Lung microvascular endothelial cell (primary cell): ENCODE results near the gene EHD3. TPM values are rescaled to one million over a fixed set of nuclear protein-coding genes. Genes with fewer than 3 reads are reported as not detected.

Experiments used
- DNase-seq, 2 donors: peaks; one replicate each; pipeline versions ENCODE4 v3.0.0 to v3.0.0-alpha.2; 2010; ENCODE audit warnings: low read depth in 2 of 2
- total RNA-seq: library from RNA; depleted of rRNA; stranded (reverse); fragments of >200 nt; gene quantifications from 2 replicates; pipeline ENCODE4 v1.2.1, GENCODE V29; 2014

EHD3 gene
- total RNA-seq, 1 donor from 2014 or later: 6.7 TPM

- DNase-seq: no peak
Observed at GRCh38 chr2:31284107-31284506, 50.2 kb downstream of the EHD3 start.

- DNase-seq: no peak
Observed at GRCh38 chr2:31286230-31286629, 52.3 kb downstream of the EHD3 start.

DNA sequence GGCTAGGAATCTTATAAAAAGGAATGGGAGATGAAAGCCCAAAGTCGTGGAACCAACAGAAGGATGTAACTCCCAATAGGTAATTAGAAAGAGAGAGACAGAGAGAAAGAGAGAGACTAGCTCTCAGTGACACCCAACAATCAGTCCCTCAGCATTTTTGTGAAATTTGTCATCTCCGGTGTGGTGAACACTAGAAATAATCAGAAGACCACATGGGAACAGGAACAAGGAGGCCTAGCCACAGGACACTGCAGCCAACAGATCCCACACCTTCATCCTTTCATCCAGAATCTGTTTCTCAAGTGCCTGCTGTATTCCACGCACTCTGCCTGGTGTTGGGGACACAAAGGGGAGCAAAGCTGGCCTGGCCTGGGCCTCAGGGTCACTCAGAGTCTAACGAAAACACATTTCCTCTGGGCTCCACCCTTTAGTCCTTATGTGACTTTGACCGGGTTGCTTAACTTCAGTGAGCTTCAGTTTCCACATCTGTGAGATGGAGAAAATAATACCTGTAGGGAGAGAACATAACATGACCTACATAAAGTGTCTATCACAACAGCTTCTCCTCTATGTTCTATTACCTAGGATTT is 53.1 kb downstream of the EHD3 start:
- peak in 1 of 2 donors; percentile 10 for DNase-seq

DNA sequence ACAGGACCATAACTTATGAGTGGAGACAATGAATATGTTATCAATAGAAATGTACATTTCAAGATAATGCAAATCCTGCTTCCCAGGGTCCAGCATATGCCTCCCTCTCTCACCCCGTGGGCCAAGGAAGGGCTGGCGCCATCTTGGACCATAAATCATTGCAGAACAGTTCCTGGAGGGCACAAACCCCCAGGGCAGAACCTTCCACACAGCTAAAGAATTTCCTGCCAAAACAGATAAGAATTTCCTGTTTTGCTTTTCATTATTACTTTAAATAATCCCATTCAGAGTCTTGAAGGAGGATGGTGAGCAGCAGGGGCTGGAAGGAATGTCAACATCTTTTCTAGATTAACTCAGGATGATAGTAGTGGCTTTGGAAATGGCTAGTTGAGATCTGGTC is 53.7 kb downstream of the EHD3 start:
- DNase-seq: peak in 1 of 2 donors; percentile 28

- no peak for DNase-seq
Observed at GRCh38 chr2:31294196-31294595, 60.2 kb downstream of the EHD3 start.

DNA sequence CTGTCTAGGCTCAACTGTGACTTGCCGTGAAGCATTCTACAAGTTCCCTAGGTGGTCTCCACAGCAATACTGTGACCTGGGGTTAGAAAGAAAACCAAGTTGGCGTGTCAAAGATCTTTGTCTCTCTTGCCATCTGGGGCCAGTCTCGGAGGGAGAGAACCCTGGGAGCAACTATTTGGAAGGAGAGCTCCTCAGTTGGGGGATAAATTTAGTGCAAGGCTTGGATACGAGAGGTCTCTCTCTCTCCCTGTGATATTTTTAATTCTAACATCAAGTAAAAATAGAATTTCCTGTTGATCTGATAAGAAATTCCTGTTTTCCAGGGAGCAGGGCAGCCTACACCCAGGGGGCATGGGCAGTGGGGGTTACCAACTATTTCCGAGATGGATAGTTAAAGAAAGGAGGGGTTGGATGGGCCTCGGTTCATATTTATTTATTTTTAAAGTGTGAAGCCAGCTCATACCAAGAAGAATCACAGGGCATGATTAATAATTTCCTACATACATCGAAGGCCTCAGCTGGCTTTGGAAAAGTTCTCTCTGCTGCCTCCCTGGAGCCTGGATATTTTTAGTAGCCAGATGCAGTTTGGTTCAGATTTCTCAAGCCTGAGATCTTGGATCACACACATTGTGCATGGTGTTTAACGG is 62.8 kb downstream of the EHD3 start:
- peak in 1 of 2 donors; percentile 57 for DNase-seq

DNA sequence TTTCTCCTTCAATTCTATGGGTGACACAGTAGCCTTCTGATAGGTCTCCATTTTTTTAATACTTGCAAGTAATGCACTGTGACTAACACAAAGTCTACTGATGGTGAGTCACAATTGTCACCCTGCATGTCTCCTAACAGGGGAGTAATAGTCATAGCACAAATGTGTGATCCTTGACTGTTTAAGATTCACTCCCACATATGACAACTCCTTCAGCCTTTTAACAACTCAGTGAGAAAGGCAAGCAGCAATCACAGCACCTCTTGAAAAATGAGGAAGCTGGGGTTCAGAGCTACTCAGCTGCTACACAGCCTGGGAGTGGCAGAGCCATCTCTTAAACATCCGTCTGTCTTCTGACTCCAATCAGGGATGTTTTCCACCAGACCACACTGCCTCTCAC is 63.8 kb downstream of the EHD3 start:
- peak in 1 of 2 donors; percentile 13 for DNase-seq

DNA sequence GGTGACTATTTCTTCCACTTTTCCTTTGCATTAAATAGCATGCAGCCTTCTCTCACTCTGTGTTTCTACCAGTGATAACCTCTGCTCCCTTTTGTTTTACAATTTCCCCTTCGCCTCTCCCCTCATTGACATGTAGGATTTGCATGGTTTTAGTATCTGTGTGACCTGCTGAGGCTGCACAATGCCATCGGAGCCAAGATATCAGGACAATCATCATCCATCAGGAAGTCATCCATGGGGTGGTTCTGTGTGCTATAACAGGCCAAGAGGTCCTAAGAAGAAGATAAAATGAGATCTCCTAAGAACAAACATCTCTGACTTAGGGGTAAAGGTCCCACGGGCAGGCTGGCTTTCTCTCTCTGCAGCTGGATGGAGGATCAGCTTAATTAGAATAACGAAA is 65.6 kb downstream of the EHD3 start:
- no peak for DNase-seq

DNA sequence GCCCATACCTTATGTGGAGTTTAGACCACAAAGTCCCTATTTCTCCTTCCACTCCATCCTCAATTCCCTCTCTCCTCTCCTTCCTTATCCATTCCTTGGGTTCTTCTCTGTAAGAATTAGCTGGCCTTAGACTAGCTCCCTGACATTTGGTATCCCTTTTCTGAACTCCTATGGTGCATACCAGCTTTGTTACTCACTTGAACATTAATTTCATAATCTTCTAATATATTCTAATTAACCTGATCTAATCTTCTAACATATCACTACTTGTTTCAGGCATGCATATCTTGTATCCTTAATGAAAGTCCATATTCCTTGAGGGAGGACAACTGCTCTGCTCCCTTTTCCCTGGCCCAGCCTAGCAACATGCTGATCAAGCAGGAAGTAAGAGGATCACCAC is 66.4 kb downstream of the EHD3 start:
- DNase-seq: no peak

DNA sequence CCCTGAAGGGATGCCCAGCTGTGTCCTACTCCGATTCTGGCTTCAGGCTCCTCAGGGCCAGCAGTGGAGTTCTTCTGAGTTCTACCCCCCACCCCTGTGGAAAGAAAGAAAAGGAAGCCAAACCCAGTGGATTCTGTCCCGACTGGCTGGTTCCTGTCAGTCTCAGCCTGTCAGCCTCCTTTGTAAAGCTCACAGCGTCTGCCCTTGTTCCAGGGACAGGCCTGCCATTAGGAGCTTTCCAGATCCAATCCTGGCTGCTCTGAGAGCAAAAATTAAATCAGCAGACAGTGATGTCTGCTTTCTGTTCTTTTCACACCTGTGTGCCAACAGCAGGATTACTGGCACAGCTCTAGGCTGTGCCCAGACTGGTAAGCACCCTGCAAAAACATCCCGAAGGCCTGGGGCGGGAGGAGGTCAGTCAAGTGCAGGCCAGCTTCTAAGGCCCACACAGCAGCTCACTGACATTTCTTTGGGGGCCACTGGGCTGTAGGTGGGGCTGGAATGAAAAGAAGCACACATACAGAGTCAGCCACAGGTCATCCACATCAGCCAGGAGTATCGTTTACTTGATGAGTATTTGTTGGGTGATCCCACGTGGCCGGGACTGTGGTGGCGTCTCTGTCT is 69.1 kb downstream of the EHD3 start:
- DNase-seq: no peak

DNA sequence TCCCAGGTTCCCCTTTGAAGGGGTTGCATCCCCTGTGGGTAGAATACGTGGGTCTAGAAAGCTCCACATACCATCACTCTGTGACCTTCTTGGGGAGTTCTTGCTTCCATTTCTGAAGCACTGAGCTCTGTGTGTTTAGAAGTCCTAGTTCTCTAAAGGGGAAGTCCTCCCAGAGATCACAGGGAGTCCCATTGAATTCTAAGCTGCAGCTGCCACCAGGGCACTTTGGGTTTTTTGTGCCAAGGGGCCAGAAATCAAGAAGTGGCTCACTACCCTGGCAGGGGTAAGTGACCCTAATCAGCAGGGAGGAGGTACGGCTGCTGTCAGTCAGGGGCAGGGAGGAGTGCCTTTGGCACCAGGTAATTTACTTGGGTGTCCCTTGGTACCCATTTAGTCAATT is 70.9 kb downstream of the EHD3 start:
- no peak for DNase-seq

DNA sequence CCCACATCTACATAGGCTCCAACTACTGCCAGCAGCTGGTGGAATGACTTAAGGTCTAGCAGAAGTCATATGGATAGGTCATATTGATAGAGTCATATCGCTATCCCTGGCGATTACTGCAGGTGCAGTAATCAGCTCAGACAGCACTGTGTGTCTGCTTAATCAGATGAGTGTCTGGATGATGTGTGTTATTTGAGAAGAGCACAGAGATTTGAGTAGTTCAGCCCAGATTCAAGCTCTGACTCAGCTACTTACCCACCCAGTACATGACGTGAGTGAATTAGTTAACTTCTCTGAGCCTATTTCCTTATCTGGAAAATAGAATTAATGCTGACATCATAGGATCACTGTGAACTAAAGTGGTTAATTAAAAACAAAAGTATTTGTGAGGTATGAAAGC is 78.9 kb downstream of the EHD3 start:
- DNase-seq: no peak

- no peak for DNase-seq
Observed at GRCh38 chr2:31314761-31315160, 80.8 kb downstream of the EHD3 start.

GRCh38 chr2:31317396-31317795 is 83.4 kb downstream of the EHD3 start:
- no peak for DNase-seq

GRCh38 chr2:31318361-31319336 is 84.7 kb downstream of the EHD3 start:
- DNase-seq: no peak

Other genes with a start within 250 kb of the EHD3 start
- 0.22 TPM in 1 of 2 replicates, not detected in the other for gene GALNT14, start 95.7 kb upstream of the EHD3 start, total RNA-seq
- gene CAPN14, start 16.6 kb upstream of the EHD3 start, total RNA-seq: under 0.01 TPM in 1 of 2 replicates, not detected in the other
- not detected in 2 replicates for gene XDH, start 180.6 kb downstream of the EHD3 start, total RNA-seq